OCI-LY3 (cell line): ENCODE data around the gene PTPRD.

Source experiments
- EZH2phosphoT487 ChIP-seq: fragments of 200-600 bp; shearing (Covaris generic); IDR thresholded peaks from 2 replicates; pipeline ENCODE4 v1.6.1; 2018; ENCODE audit warnings: antibody characterized with exemption, mixed run types, low read depth
- TF ChIP-seq, protein P1 (sequence below): fragments of 200-600, 300-600 bp; sonication (generic); IDR thresholded peaks from 2 replicates; pipeline ENCODE4 v1.5.1; 2014; ENCODE audit warnings: antibody characterized with exemption, low read length, low read depth

GRCh38 chr9:8436786-8437185 lies 2176.0 kb downstream of the PTPRD start:
- TF ChIP-seq, protein P1, sequence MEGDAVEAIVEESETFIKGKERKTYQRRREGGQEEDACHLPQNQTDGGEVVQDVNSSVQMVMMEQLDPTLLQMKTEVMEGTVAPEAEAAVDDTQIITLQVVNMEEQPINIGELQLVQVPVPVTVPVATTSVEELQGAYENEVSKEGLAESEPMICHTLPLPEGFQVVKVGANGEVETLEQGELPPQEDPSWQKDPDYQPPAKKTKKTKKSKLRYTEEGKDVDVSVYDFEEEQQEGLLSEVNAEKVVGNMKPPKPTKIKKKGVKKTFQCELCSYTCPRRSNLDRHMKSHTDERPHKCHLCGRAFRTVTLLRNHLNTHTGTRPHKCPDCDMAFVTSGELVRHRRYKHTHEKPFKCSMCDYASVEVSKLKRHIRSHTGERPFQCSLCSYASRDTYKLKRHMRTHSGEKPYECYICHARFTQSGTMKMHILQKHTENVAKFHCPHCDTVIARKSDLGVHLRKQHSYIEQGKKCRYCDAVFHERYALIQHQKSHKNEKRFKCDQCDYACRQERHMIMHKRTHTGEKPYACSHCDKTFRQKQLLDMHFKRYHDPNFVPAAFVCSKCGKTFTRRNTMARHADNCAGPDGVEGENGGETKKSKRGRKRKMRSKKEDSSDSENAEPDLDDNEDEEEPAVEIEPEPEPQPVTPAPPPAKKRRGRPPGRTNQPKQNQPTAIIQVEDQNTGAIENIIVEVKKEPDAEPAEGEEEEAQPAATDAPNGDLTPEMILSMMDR, result no peak
- TF ChIP-seq EZH2phosphoT487, result no peak
